Keratinocyte (primary cell): ENCODE data around the gene CNIH1. TPM values are rescaled to one million over a fixed set of nuclear protein-coding genes. Genes with fewer than 3 reads are reported as not detected.

Experiments used
- DNase-seq: peaks from one replicate; pipeline ENCODE4 v3.0.0-alpha.2; 2011; ENCODE audit warnings: low read depth, missing footprints, low spot score
- FAIRE-seq: peaks from 2 replicates; lab custom pipeline; 2011; peaks lifted over from hg19 to GRCh38; lab: Jason Lieb, UNC
- H2AFZ ChIP-seq: 2 replicates; pipeline ENCODE4 v1.6.0; 2012; ENCODE audit warnings: low read length, control low read depth, inconsistent platforms; ENCODE audit not compliant: control insufficient read depth
- H3K27ac ChIP-seq: 2 replicates; pipeline ENCODE4 v1.5.1; 2011; ENCODE audit warnings: low read length; ENCODE audit not compliant: control insufficient read depth, insufficient read depth
- H3K27me3 ChIP-seq: 3 replicates; pipeline ENCODE4 v1.6.0; 2011; ENCODE audit warnings: low read length; ENCODE audit not compliant: control insufficient read depth, insufficient read depth; ENCODE audit errors: extremely low read depth
- H3K36me3 ChIP-seq, 2 experiments: 2 replicates in 1 of 2; 3 replicates in 1 of 2; pipeline ENCODE4 v1.5.1; 2011; ENCODE audit warnings: low read length in 2 of 2, mild to moderate bottlenecking in 1 of 2; ENCODE audit not compliant: control insufficient read depth in 2 of 2, insufficient read depth in 2 of 2; ENCODE audit errors: extremely low read depth in 1 of 2
- H3K4me1 ChIP-seq: 3 replicates; pipeline ENCODE4 v1.5.1; 2011; ENCODE audit warnings: low read length; ENCODE audit not compliant: control insufficient read depth, insufficient read depth; ENCODE audit errors: extremely low read depth
- H3K4me2 ChIP-seq: 3 replicates; pipeline ENCODE4 v1.6.0; 2011; ENCODE audit warnings: low read depth, low read length; ENCODE audit not compliant: control insufficient read depth, insufficient read depth; ENCODE audit errors: extremely low read depth
- H3K4me3 ChIP-seq, 3 experiments: fragments of 200-600 bp in 1 of 3; sonication (generic) in 1 of 3; 2 replicates in 2 of 3; 3 replicates in 1 of 3; pipeline ENCODE4 v1.5.1; 2011 to 2016; ENCODE audit warnings: low read length in 3 of 3, mild to moderate bottlenecking in 3 of 3, control low read depth in 2 of 3, inconsistent platforms in 1 of 3, low read depth in 1 of 3, mixed read lengths in 1 of 3, mixed run types in 1 of 3, moderate library complexity in 1 of 3; ENCODE audit not compliant: control insufficient read depth in 2 of 3, insufficient read depth in 2 of 3; ENCODE audit errors: extremely low read depth in 1 of 3
- H3K79me2 ChIP-seq: 2 replicates; pipeline ENCODE4 v1.6.0; 2012; ENCODE audit warnings: low read length; ENCODE audit not compliant: control insufficient read depth, insufficient read depth
- H3K9ac ChIP-seq: 3 replicates; pipeline ENCODE4 v1.6.0; 2011; ENCODE audit warnings: low read length; ENCODE audit not compliant: control insufficient read depth, insufficient read depth; ENCODE audit errors: extremely low read depth
- H3K9me1 ChIP-seq: 3 replicates; pipeline ENCODE4 v1.6.0; 2011; ENCODE audit warnings: low read length; ENCODE audit not compliant: control insufficient read depth, insufficient read depth; ENCODE audit errors: extremely low read depth
- H3K9me3 ChIP-seq: 2 replicates; pipeline ENCODE4 v1.5.1; 2012; ENCODE audit warnings: low read depth, low read length; ENCODE audit not compliant: control insufficient read depth
- H4K20me1 ChIP-seq: 3 replicates; pipeline ENCODE4 v1.6.0; 2011; ENCODE audit warnings: low read length; ENCODE audit not compliant: control insufficient read depth, insufficient read depth; ENCODE audit errors: extremely low read depth
- CTCF ChIP-seq, 3 experiments: IDR thresholded peaks in 1 of 3; conservative IDR thresholded peaks in 1 of 3; optimal IDR thresholded peaks in 1 of 3; 2 replicates in 2 of 3; 3 replicates in 1 of 3; pipeline versions ENCODE3 to v1.5.1; 2011; ENCODE audit warnings: low read length in 3 of 3, mild to moderate bottlenecking in 3 of 3, moderate library complexity in 2 of 3, control low read depth in 1 of 3, inconsistent platforms in 1 of 3; ENCODE audit not compliant: insufficient read depth in 2 of 3; ENCODE audit errors: extremely low read depth in 1 of 3
- EZH2 ChIP-seq: IDR thresholded peaks from one replicate; pipeline ENCODE4 v1.6.1; 2012; ENCODE audit warnings: inconsistent platforms, mild to moderate bottlenecking, low read length, moderate library complexity
- dilution Hi-C: fragments of 300-500 bp; cut with MboI; formaldehyde crosslinking; loops from one replicate; pipeline ENCODE4 v1.7.0; 2020; ENCODE audit warnings: low sequenced_read_pairs; ENCODE audit not compliant: extremely low pct_ligation_motif_present
- polyA plus RNA-seq, 5 experiments: library from polyadenylated mRNA; depleted of rRNA in 3 of 5; stranded (reverse) in 3 of 5; stranded (forward) in 1 of 5; unstranded in 1 of 5; fragments of >200 nt; gene quantifications; 1 replicate in 1 of 5; 2 replicates in 3 of 5; 3 replicates in 1 of 5; pipeline versions ENCODE4 v1.2.1 to v1.2.3, GENCODE V29; 2011 to 2012; ENCODE audit warnings: missing spikeins in 2 of 5, low read depth in 1 of 5, low replicate concordance in 1 of 5

Gene CNIH1
- polyA plus RNA-seq, 1 donor (not counting 4 experiments of a cell fraction or from before 2014, with no cell fraction given) = 322 TPM

- peak within 1 kb of the TSS; percentile 65 to 97 (median 68) for H3K4me3 ChIP-seq
- peak; percentile 18 to 62 (median 39) for TF ChIP-seq CTCF (optimal IDR thresholded peaks at IDR 0.05 in 1 of 3, IDR thresholded peaks at IDR 0.05 in 1 of 3, conservative IDR thresholded peaks at IDR 0.05 in 1 of 3; ENCODE audit: extremely low read depth in 1 of 3, insufficient read depth in 2 of 3, low read length in 3 of 3)
- no peak for TF ChIP-seq EZH2
- peak within 1 kb of the TSS; percentile 95 for H3K4me2 ChIP-seq
- peak within 1 kb of the TSS; percentile 97 for H3K9ac ChIP-seq
- DNase-seq (peak; percentile 52), FAIRE-seq (no peak)
- H3K27me3 ChIP-seq = no peaks in the 10 kb centered on the region
- no peaks in the 10 kb centered on the region for H3K36me3 ChIP-seq
- H3K9me1 ChIP-seq = no peaks in the 10 kb centered on the region
- H3K27ac ChIP-seq = peak within 1 kb of the TSS; percentile 94
- peaks cover 43% of the 10 kb centered on the region for H3K79me2 ChIP-seq
- no peaks in the 10 kb centered on the region for H4K20me1 ChIP-seq
- H3K9me3 ChIP-seq = no peaks in the 10 kb centered on the region
- peaks cover 22% of the 10 kb centered on the region for H3K4me1 ChIP-seq
- peak within 1 kb of the TSS; percentile 82 for H2AFZ ChIP-seq
- dilution Hi-C loops = no loop called here
These were observed 47.6 kb upstream of the CNIH1 start, which contains the start of gene GMFB for GRCh38 chr14:54488646-54489317. Gene GMFB, minus strand, starts transcription at chr14:54488980. Its CDS starts 53 bp downstream, at chr14:54488927.

GRCh38 chr14:54488318-54488645 is 47.1 kb upstream of the CNIH1 start:
- H2AFZ ChIP-seq = peak overlapping the region; percentile 17
- no peaks in the 10 kb centered on the region for H4K20me1 ChIP-seq
- H3K4me2 ChIP-seq = peak overlapping the region; percentile 95
- H3K27ac ChIP-seq = peak overlapping the region; percentile 94
- peak overlapping the region; percentile 97 for H3K9ac ChIP-seq
- H3K4me1 ChIP-seq = peaks cover 22% of the 10 kb centered on the region
- no peaks in the 10 kb centered on the region for H3K36me3 ChIP-seq
- no peak for FAIRE-seq
- TF ChIP-seq CTCF (optimal IDR thresholded peaks at IDR 0.05 in 1 of 3, IDR thresholded peaks at IDR 0.05 in 1 of 3, conservative IDR thresholded peaks at IDR 0.05 in 1 of 3; ENCODE audit: extremely low read depth in 1 of 3, insufficient read depth in 2 of 3, low read length in 3 of 3) = peak in 2 of 3 experiments; percentile 17 to 27
- no peak for TF ChIP-seq EZH2
- H3K9me1 ChIP-seq = no peaks in the 10 kb centered on the region
- H3K4me3 ChIP-seq = peak overlapping the region; percentile 65 to 97 (median 68)
- dilution Hi-C loops = no loop called here
- H3K79me2 ChIP-seq = peaks cover 48% of the 10 kb centered on the region
- H3K9me3 ChIP-seq = no peaks in the 10 kb centered on the region
- DNase-seq = no peak
- H3K27me3 ChIP-seq = no peaks in the 10 kb centered on the region
